K562 (cell line): ENCODE results near the gene SLC48A1. TPM values are rescaled to one million over a fixed set of nuclear protein-coding genes. Genes with fewer than 3 reads are reported as not detected.

Source experiments
- CBX5 ChIP-seq: IDR thresholded peaks from 2 replicates; pipeline ENCODE4 v1.6.1; 2014; ENCODE audit warnings: low read depth, borderline replicate concordance
- DNMT1 ChIP-seq: fragments of 450-650 bp; IDR thresholded peaks from 2 replicates; pipeline ENCODE4 v1.6.1; 2016; ENCODE audit warnings: antibody characterized with exemption, mild to moderate bottlenecking
- HDAC3 ChIP-seq: fragments of 450-650 bp; IDR thresholded peaks from 2 replicates; pipeline ENCODE4 v1.6.1; 2018; ENCODE audit warnings: borderline replicate concordance, mild to moderate bottlenecking, moderate library complexity; ENCODE audit not compliant: partially characterized antibody
- HDGF ChIP-seq: fragments of 450-650 bp; IDR thresholded peaks from 2 replicates; pipeline ENCODE4 v1.6.1; 2016
- MCM3 ChIP-seq: fragments of 450-650 bp; IDR thresholded peaks from 2 replicates; pipeline ENCODE4 v1.6.1; 2016
- NONO ChIP-seq, 2 experiments: fragments of 200-400 bp in 1 of 2; fragments of 450-650 bp in 1 of 2; formaldehyde crosslinking in 1 of 2; IDR thresholded peaks; 2 replicates each; pipeline ENCODE4 v1.6.1; 2017; ENCODE audit warnings: low read depth in 2 of 2, mild to moderate bottlenecking in 2 of 2, moderate library complexity in 2 of 2, low read length in 1 of 2
- PHF21A ChIP-seq: fragments of 450-650 bp; IDR thresholded peaks from 2 replicates; pipeline ENCODE4 v1.6.1; 2017; ENCODE audit warnings: low read depth, borderline replicate concordance
- TBP ChIP-seq: optimal IDR thresholded peaks from 2 replicates; pipeline ENCODE3; 2011; ENCODE audit warnings: low read depth, low read length, improper control_type of control experiment
- ZNF318 ChIP-seq, 2 experiments: fragments of 450-650 bp; IDR thresholded peaks; 2 replicates each; pipeline ENCODE4 v1.6.1; 2016; ENCODE audit warnings: mild to moderate bottlenecking in 2 of 2, borderline replicate concordance in 1 of 2, low read depth in 1 of 2, moderate library complexity in 1 of 2
- ZNF778 ChIP-seq: fragments of 450-650 bp; formaldehyde crosslinking; IDR thresholded peaks from 2 replicates; pipeline ENCODE4 v1.4.0; 2020; ENCODE audit warnings: mild to moderate bottlenecking, moderate library complexity
- polyA plus RNA-seq, 8 experiments: library from polyadenylated mRNA; depleted of rRNA in 4 of 8; stranded (reverse) in 5 of 8; unstranded in 3 of 8; fragments of >200 nt; fragmentation: Nextera tagmentation in 2 of 8; fragmentation: Illumina TruSeq in 1 of 8; extraction: Ambion mirVana in 2 of 8; extraction: Trizol in 1 of 8; gene quantifications; 2 replicates each; pipeline versions ENCODE4 v1.2.1 to v1.2.3, GENCODE V29; 2011 to 2014; ENCODE audit warnings: inconsistent platforms in 1 of 8, missing spikeins in 1 of 8
- total RNA-seq, 7 experiments: library from RNA; depleted of rRNA in 6 of 7; stranded (reverse); fragments of >200 nt in 6 of 7; fragmentation: Illumina TruSeq in 2 of 7; extraction: Trizol in 2 of 7; gene quantifications; 2 replicates each; pipeline versions ENCODE4 v1.2.1 to v1.2.3, GENCODE V29; 2011 to 2021; ENCODE audit warnings: low replicate concordance in 1 of 7

The SLC48A1 gene
- total and polyA plus RNA-seq, 9 of the 15 experiments (the other 6 are each of a cell fraction or from before 2014, with no cell fraction given), result 10.7 to 37.5 (median 18.7) TPM

GRCh38 chr12:47819896-47820630, 47.0 kb downstream of the SLC48A1 start, which contains the start of gene HDAC7 (continued):
- TF ChIP-seq HDAC3 (no peak), DNMT1 (no peak), MCM3 (no peak), ZNF778 (CRISPR knock-in tag) (no peak), HDGF (no peak), ZNF318 (IDR thresholded peaks at IDR 0.05; ENCODE audit: borderline replicate concordance in 1 of 2, low read depth in 1 of 2) (no peak), PHF21A (peak; percentile 96), NONO (IDR thresholded peaks at IDR 0.05; ENCODE audit: low read depth in 2 of 2, low read length in 1 of 2) (peak in 1 of 2 experiments; percentile 92; a peak in 2 of 4 replicates), TBP (peak; percentile 62), CBX5 (no peak)
